Calu3 (cell line): ENCODE measurements around the gene NDUFV2. TPM values are rescaled to one million over a fixed set of nuclear protein-coding genes. Genes with fewer than 3 reads are reported as not detected.

Experiments
- BruUV-seq: library from RNA; stranded (reverse); fragments of 400-500 nt; replicated peaks from 2 replicates; lab custom pipeline; 2021; lab: Mats Ljungman, UMichigan
- CTCF ChIA-PET: fragments of 300-600 bp; sonication (Branson Sonifier 250); formaldehyde crosslinking; loops from one replicate; lab custom pipeline; 2022; ENCODE audit warnings: antibody characterized with exemption; lab: Charles Lee
- DNase-seq: peaks from one replicate; pipeline ENCODE4 v3.0.0; 2022
- H3K27ac Mint-ChIP-seq: one replicate; pipeline ENCODE4 v1.8.0; 2022; ENCODE audit warnings: mixed read lengths; ENCODE audit not compliant: unreplicated experiment
- H3K27me3 Mint-ChIP-seq: one replicate; pipeline ENCODE4 v1.8.0; 2022; ENCODE audit warnings: mixed read lengths; ENCODE audit not compliant: unreplicated experiment
- H3K36me3 Mint-ChIP-seq: one replicate; pipeline ENCODE4 v1.8.0; 2022; ENCODE audit warnings: mild to moderate bottlenecking, moderate library complexity, mixed read lengths; ENCODE audit not compliant: insufficient read depth, unreplicated experiment
- H3K4me1 Mint-ChIP-seq: one replicate; pipeline ENCODE4 v1.8.0; 2022; ENCODE audit warnings: mild to moderate bottlenecking, low read depth, mixed read lengths; ENCODE audit not compliant: unreplicated experiment
- H3K4me3 Mint-ChIP-seq: one replicate; pipeline ENCODE4 v1.8.0; 2022; ENCODE audit warnings: mild to moderate bottlenecking, low read depth, moderate library complexity, mixed read lengths; ENCODE audit not compliant: unreplicated experiment
- H3K9me3 Mint-ChIP-seq: one replicate; pipeline ENCODE4 v1.8.0; 2022; ENCODE audit warnings: low read depth, mixed read lengths; ENCODE audit not compliant: unreplicated experiment
- intact Hi-C: fragments of 100-400 bp; cut with micrococcal nuclease; formaldehyde crosslinking; loops from one replicate; pipeline ENCODE4 v1.10.0; 2022; ENCODE audit not compliant: unreplicated experiment
- total RNA-seq: library from RNA; stranded (reverse); gene quantifications from 2 replicates; pipeline ENCODE4 v1.2.3, GENCODE V29; 2022
- TF ChIP-seq, protein P1 (sequence below): fragments of 200-600 bp; IDR thresholded peaks from one replicate; pipeline ENCODE4 v1.8.0; 2022; ENCODE audit warnings: antibody characterized with exemption; ENCODE audit not compliant: unreplicated experiment

The NDUFV2 gene
- total RNA-seq, 1 experiment from 2014 or later = 199 TPM

DNA sequence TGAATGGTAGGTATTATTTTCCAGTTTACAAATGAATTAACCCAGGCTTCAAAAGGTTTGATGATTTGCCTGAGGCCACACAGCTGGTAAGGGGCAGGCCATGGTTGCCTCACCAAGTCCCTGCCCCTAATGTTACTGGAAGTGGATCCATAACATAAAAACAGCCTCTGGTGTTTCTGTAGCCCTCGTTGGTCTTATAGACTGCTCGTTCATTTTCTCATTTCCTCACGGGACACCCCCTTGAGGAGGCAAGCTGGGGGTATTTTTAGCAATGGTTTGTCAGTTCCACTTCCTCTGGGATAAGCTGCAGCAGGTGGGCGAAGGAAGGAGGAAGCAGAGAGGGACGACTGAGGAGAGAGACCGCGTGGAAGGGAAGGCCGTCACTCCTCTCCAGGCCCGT, 32.9 kb upstream of the NDUFV2 start:
- BruUV-seq = no TSS peak
- intact Hi-C loops = no loop called here
- Mint-ChIP-seq H3K4me3 (no peak overlapping the region), H3K9me3 (no peaks in the 10 kb centered on the region), H3K27me3 (no peaks in the 10 kb centered on the region), H3K36me3 (peaks cover 5% of the 10 kb centered on the region), H3K4me1 (peaks cover 15% of the 10 kb centered on the region), H3K27ac (no peak overlapping the region)
- DNase-seq = no peak
- CTCF ChIA-PET = no interaction called here
- TF ChIP-seq, protein P1, sequence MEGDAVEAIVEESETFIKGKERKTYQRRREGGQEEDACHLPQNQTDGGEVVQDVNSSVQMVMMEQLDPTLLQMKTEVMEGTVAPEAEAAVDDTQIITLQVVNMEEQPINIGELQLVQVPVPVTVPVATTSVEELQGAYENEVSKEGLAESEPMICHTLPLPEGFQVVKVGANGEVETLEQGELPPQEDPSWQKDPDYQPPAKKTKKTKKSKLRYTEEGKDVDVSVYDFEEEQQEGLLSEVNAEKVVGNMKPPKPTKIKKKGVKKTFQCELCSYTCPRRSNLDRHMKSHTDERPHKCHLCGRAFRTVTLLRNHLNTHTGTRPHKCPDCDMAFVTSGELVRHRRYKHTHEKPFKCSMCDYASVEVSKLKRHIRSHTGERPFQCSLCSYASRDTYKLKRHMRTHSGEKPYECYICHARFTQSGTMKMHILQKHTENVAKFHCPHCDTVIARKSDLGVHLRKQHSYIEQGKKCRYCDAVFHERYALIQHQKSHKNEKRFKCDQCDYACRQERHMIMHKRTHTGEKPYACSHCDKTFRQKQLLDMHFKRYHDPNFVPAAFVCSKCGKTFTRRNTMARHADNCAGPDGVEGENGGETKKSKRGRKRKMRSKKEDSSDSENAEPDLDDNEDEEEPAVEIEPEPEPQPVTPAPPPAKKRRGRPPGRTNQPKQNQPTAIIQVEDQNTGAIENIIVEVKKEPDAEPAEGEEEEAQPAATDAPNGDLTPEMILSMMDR = no peak

DNA sequence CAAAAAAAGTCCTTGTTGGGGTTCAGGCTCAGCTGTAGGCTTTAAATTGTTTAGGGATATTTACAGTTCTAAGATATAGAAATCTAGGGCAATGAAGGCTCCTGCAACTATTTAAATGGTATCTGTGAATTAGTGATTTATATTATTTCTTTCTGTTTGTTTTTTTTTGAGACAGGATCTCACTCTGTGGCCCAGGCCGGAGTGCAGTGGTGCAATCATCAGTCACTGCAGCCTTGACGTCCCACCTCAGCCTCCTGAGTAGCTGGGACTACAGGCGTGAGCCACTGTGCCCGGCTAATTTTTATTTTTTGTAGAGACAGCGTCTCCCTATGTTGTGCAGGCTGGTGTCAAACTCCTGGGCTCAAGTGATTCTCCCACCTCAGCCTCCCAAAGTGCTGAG, 32.3 kb upstream of the NDUFV2 start:
- BruUV-seq = no TSS peak
- peaks cover 5% of the 10 kb centered on the region for H3K36me3 Mint-ChIP-seq
- H3K27me3 Mint-ChIP-seq = no peaks in the 10 kb centered on the region
- CTCF ChIA-PET = no interaction called here
- intact Hi-C loops = loop anchor here (5.0 to 10.0 kb wide), 3 partner anchors 47 to 447 kb away; partner anchors contain the start of gene TWSG1
- no peak overlapping the region for H3K4me3 Mint-ChIP-seq
- no peak for DNase-seq
- peaks cover 15% of the 10 kb centered on the region for H3K4me1 Mint-ChIP-seq
- H3K9me3 Mint-ChIP-seq = no peaks in the 10 kb centered on the region
- H3K27ac Mint-ChIP-seq = no peak overlapping the region
- TF ChIP-seq, protein P1 = no peak

DNA sequence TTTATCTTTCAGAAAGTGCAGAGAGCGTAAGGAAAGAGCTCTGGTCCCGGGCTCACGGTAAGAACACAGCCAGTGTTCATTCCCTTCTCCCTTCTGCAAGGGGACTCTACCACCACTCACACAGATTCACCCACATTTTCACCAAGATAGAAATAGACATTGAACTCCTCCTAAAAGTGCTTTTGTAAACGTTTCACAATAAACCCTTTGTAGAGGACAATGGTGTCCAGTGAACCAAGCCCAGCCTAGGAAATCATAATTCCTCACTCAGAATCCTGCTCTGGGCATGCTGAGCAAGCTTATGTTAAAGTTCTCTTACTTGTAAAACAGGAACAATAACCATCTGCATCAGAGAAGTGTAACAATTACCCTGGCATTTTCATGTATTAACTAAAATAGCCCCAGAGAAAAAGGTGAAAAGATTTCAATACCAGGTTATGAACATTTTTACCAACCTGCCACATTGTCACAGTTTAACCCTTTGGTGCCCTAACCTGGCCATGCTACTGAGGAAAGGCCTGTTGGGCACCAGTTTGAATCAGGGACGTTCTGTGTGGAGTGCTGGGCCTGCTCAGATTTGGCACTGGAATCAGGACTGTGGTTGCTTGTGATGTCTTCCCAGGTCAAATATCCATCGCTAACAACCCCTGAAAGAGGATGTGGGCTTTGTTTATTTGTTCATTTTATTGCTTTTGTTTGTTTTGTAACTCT, 22.5 kb upstream of the NDUFV2 start:
- CTCF ChIA-PET = no interaction called here
- Mint-ChIP-seq H3K36me3 (no peaks in the 10 kb centered on the region), H3K27me3 (no peaks in the 10 kb centered on the region), H3K9me3 (no peaks in the 10 kb centered on the region), H3K4me1 (no peaks in the 10 kb centered on the region), H3K27ac (no peak overlapping the region), H3K4me3 (no peak overlapping the region)
- TF ChIP-seq, protein P1 = no peak
- BruUV-seq = no TSS peak
- intact Hi-C loops = loop anchor here (10.0 kb wide), 1 partner anchor 255 kb away; the partner anchor contains the start of gene TWSG1
- DNase-seq = no peak

DNA sequence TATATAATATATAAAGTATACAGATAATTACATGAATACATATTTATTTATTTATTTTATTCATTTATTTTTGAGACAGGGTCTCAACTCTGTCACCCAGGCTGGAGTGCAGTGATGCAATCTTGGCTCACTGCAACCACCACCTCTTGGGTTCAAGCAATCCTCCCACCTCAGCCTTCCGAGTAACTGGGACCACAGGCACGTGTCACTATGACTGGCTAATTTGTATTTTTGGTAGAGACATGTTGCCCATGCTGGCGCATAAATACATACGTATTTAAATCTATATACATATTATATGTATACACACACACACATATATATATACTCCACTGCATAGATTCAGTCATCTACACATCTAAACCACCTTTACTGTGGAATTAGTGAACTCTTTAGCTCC, 20.6 kb upstream of the NDUFV2 start:
- H3K27me3 Mint-ChIP-seq = no peaks in the 10 kb centered on the region
- H3K36me3 Mint-ChIP-seq = no peaks in the 10 kb centered on the region
- DNase-seq = no peak
- no peaks in the 10 kb centered on the region for H3K4me1 Mint-ChIP-seq
- TF ChIP-seq, protein P1 = no peak
- intact Hi-C loops = no loop called here
- H3K27ac Mint-ChIP-seq = no peak overlapping the region
- no peaks in the 10 kb centered on the region for H3K9me3 Mint-ChIP-seq
- no TSS peak for BruUV-seq
- CTCF ChIA-PET = no interaction called here
- no peak overlapping the region for H3K4me3 Mint-ChIP-seq
